GM18868 (cell line): ENCODE results near the gene FPGS.

Experiments used
- ATAC-seq: cut with Tn5 transposase; IDR thresholded peaks from one replicate; pipeline ENCODE4 v1.9.1; 2021; ENCODE audit warnings: mild to moderate bottlenecking, moderate library complexity; ENCODE audit not compliant: unreplicated experiment

Gene FPGS

GRCh38 chr9:127810378-127811187 lies 7.9 kb downstream of the FPGS start:
- ATAC-seq = no peak

- ATAC-seq = no peak
Observed at GRCh38 chr9:127812011-127812410, 9.3 kb downstream of the FPGS start.

GRCh38 chr9:127812936-127813675 lies 10.4 kb downstream of the FPGS start:
- no peak for ATAC-seq

GRCh38 chr9:127813686-127814226 lies 11.1 kb downstream of the FPGS start:
- no peak for ATAC-seq

- no peak for ATAC-seq
Observed at GRCh38 chr9:127814619-127815511, 12.2 kb downstream of the FPGS start.

GRCh38 chr9:127815512-127816361 lies 13.1 kb downstream of the FPGS start:
- no peak for ATAC-seq

GRCh38 chr9:127816362-127816725 lies 13.7 kb downstream of the FPGS start:
- no peak for ATAC-seq

GRCh38 chr9:127816728-127817127 lies 14.0 kb downstream of the FPGS start:
- ATAC-seq = no peak

GRCh38 chr9:127817881-127818434 lies 15.3 kb downstream of the FPGS start:
- no peak for ATAC-seq

GRCh38 chr9:127818574-127818973 lies 15.9 kb downstream of the FPGS start:
- no peak for ATAC-seq

- no peak for ATAC-seq
Observed at GRCh38 chr9:127822108-127822507, 19.4 kb downstream of the FPGS start.

GRCh38 chr9:127825319-127826051 lies 22.8 kb downstream of the FPGS start:
- no peak for ATAC-seq

- no peak for ATAC-seq
Observed at GRCh38 chr9:127826253-127826913, 23.7 kb downstream of the FPGS start.

- no peak for ATAC-seq
Observed at GRCh38 chr9:127828262-127829031, 25.8 kb downstream of the FPGS start.

- no peak for ATAC-seq
Observed at GRCh38 chr9:127829205-127829906, 26.7 kb downstream of the FPGS start.

GRCh38 chr9:127832248-127832647 lies 29.6 kb downstream of the FPGS start:
- no peak for ATAC-seq

GRCh38 chr9:127833555-127833954 lies 30.9 kb downstream of the FPGS start:
- no peak for ATAC-seq
